A673 (cell line): Measurements from ENCODE around the gene ASMTL. TPM values are rescaled to one million over a fixed set of nuclear protein-coding genes. Genes with fewer than 3 reads are reported as not detected.
"Not testable (repeated sequence)": the region's sequence is repeated elsewhere in the genome, so short reads cannot be mapped to it uniquely, and the experiment has no call there.

Source experiments
- BruUV-seq: library from RNA; stranded (reverse); fragments of 400-500 nt; replicated peaks from 2 replicates; lab custom pipeline; 2021; lab: Mats Ljungman, UMichigan
- CTCF ChIA-PET: fragments of 300-600 bp; sonication (Branson Sonifier 250); formaldehyde crosslinking; loops from one replicate; lab custom pipeline; 2022; ENCODE audit warnings: antibody characterized with exemption; lab: Charles Lee
- POLR2A ChIA-PET: fragments of 300-600 bp; sonication (Branson Sonifier 250); formaldehyde crosslinking; loops from one replicate; lab custom pipeline; 2022; ENCODE audit warnings: antibody characterized with exemption; ENCODE audit not compliant: low non-redundant PET; lab: Charles Lee
- DNase-seq: peaks from one replicate; pipeline ENCODE4 v3.0.0-alpha.2; 2015; ENCODE audit warnings: low spot score
- H3K27ac ChIP-seq: fragments of 200-600 bp; sonication (generic); 2 replicates; pipeline ENCODE4 v1.5.1; 2016; ENCODE audit warnings: mixed run types, low read depth, mild to moderate bottlenecking, mixed read lengths, antibody characterized with exemption, low read length; ENCODE audit not compliant: poor library complexity, severe bottlenecking
- H3K27me3 ChIP-seq: fragments of 200-600 bp; sonication (generic); replicated peaks from 2 replicates; pipeline ENCODE4 v1.6.1; 2017; ENCODE audit warnings: mixed run types, low read depth, mild to moderate bottlenecking, mixed read lengths, antibody characterized with exemption, low read length; ENCODE audit not compliant: insufficient read depth, poor library complexity
- H3K36me3 ChIP-seq: fragments of 200-600 bp; sonication (generic); 2 replicates; pipeline ENCODE4 v1.6.1; 2016; ENCODE audit warnings: mixed run types, mild to moderate bottlenecking, mixed read lengths, antibody characterized with exemption, low read length; ENCODE audit not compliant: insufficient read depth, poor library complexity, severe bottlenecking
- H3K4me1 ChIP-seq: fragments of 200-600 bp; sonication (generic); 2 replicates; pipeline ENCODE4 v1.6.1; 2017; ENCODE audit warnings: mixed run types, mild to moderate bottlenecking, mixed read lengths, antibody characterized with exemption, low read length; ENCODE audit not compliant: insufficient read depth, poor library complexity, severe bottlenecking
- H3K4me3 ChIP-seq: fragments of 200-600 bp; sonication (generic); 2 replicates; pipeline ENCODE4 v1.5.1; 2016; ENCODE audit warnings: low read depth, mixed run types, mild to moderate bottlenecking, mixed read lengths, low read length; ENCODE audit not compliant: poor library complexity, severe bottlenecking
- H3K9me3 ChIP-seq: fragments of 200-600 bp; sonication (generic); 2 replicates; pipeline ENCODE4 v1.6.1; 2016; ENCODE audit warnings: mixed run types, low read depth, mild to moderate bottlenecking, mixed read lengths, antibody characterized with exemption, low read length; ENCODE audit not compliant: poor library complexity, severe bottlenecking
- EZH2 ChIP-seq: fragments of 200-600 bp; sonication (generic); IDR thresholded peaks from 2 replicates; pipeline ENCODE4 v1.6.1; 2017; ENCODE audit warnings: borderline replicate concordance, low read depth, mild to moderate bottlenecking, mixed read lengths, antibody characterized with exemption, low read length; ENCODE audit not compliant: poor library complexity, severe bottlenecking
- intact Hi-C: fragments of 100-400 bp; cut with micrococcal nuclease; formaldehyde crosslinking; loops from one replicate; pipeline ENCODE4 v1.10.0; 2022; ENCODE audit not compliant: unreplicated experiment
- total RNA-seq: library from RNA; stranded (reverse); gene quantifications from 2 replicates; pipeline ENCODE4 v1.2.3, GENCODE V29; 2021
- TF ChIP-seq, protein P1 (sequence below): fragments of 300-800, 200-600 bp; sonication (generic); conservative IDR thresholded peaks from 2 replicates; pipeline ENCODE4 v1.5.1; 2017; ENCODE audit warnings: low read depth, mild to moderate bottlenecking, antibody characterized with exemption, low read length, moderate library complexity, mixed read lengths

Gene ASMTL
- total RNA-seq, 1 experiment from 2014 or later: 24.9 TPM

DNA sequence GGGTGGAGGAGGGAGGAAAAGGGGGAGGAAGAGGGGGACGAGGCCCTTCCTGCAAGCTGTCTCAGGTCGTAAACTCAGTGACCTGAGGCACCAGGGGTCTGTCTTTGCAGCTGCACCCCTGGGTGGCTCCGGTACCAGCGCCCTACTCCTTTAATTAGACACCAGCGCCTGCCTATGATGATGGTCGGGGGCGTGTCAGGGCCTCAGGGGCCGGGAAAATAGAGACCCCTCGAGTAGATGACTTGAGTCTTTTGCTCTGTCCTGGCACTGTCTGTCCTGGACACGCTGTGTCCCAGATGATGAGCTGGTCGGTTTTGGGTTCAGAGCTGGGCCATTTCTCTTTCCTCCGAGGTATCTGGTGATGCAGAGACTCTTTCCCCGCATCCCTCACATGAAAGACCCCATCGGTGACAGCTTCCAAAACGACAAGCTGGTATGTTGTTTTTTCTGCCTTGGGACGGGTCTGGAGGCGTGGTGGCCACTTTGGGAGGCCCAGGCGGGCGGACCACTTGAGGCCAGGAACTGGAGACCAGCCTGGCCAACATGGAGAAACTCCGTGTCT, 72.0 kb downstream of the ASMTL start:
- CTCF ChIA-PET: no interaction called here
- Histone ChIP-seq H3K4me3 (no peak overlapping the region), H3K4me1 (no peaks in the 10 kb centered on the region), H3K27me3 (no peaks in the 10 kb centered on the region), H3K36me3 (peaks cover 24% of the 10 kb centered on the region), H3K9me3 (no peaks in the 10 kb centered on the region), H3K27ac (no peak overlapping the region)
- intact Hi-C loops: loop anchor here (10.0 kb wide), 1 partner anchor 136 kb away; no protein-coding TSS in a partner anchor
- POLR2A ChIA-PET: no interaction called here
- TF ChIP-seq, protein P1, sequence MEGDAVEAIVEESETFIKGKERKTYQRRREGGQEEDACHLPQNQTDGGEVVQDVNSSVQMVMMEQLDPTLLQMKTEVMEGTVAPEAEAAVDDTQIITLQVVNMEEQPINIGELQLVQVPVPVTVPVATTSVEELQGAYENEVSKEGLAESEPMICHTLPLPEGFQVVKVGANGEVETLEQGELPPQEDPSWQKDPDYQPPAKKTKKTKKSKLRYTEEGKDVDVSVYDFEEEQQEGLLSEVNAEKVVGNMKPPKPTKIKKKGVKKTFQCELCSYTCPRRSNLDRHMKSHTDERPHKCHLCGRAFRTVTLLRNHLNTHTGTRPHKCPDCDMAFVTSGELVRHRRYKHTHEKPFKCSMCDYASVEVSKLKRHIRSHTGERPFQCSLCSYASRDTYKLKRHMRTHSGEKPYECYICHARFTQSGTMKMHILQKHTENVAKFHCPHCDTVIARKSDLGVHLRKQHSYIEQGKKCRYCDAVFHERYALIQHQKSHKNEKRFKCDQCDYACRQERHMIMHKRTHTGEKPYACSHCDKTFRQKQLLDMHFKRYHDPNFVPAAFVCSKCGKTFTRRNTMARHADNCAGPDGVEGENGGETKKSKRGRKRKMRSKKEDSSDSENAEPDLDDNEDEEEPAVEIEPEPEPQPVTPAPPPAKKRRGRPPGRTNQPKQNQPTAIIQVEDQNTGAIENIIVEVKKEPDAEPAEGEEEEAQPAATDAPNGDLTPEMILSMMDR: no peak
- no peak for TF ChIP-seq EZH2
- DNase-seq: peak; percentile 51
- BruUV-seq: no TSS peak

DNA sequence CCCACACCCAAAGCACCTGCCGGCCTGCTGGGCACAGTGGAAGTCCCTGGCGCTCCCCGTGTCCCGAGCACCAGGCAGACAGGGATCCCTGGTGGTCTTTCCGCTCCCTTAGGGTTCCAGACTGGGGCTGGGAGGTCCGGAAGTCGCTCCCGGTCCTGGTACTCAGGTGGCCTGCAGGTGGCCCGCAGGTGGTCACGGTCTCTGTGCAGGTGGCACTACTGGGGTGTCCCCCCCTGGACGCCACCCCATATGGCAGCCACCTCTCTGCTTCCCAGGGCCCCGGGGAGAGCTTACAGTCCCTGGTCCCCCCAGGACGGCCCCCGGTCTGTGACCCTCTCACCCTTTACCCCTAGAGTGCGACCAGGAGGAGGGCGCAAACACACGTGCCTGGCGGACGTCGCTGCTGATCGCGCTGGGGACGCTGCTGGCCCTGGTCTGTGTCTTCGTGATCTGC, 74.4 kb downstream of the ASMTL start:
- ChIA-PET CTCF (no interaction called here), POLR2A (no interaction called here)
- H3K27ac ChIP-seq: no peak overlapping the region
- no peaks in the 10 kb centered on the region for H3K9me3 ChIP-seq
- no peaks in the 10 kb centered on the region for H3K4me1 ChIP-seq
- no TSS peak for BruUV-seq
- H3K36me3 ChIP-seq: peaks cover 3% of the 10 kb centered on the region
- DNase-seq: no peak
- TF ChIP-seq, protein P1: no peak
- no peak for TF ChIP-seq EZH2
- intact Hi-C loops: no loop called here
- H3K4me3 ChIP-seq: no peak overlapping the region
- no peaks in the 10 kb centered on the region for H3K27me3 ChIP-seq

DNA sequence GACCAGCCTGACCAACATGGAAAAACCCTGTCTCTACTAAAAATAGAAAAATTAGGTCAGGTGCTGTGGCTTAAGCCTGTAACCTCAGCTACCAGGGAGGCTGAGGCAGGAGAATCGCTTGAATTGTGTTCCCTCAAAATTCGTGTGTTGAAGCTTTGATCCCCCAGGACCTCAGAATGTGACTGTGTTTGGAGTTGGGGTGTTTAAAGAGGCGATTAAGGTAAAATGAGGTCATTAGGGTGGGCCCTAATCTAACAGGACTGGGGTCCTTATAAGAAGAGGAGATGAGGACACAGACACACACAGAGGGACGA, 84.4 kb downstream of the ASMTL start:
- DNase-seq: no peak
- H3K27me3 ChIP-seq: no peaks in the 10 kb centered on the region
- intact Hi-C loops: no loop called here
- CTCF ChIA-PET: no interaction called here
- H3K27ac ChIP-seq: no peak overlapping the region
- H3K4me3 ChIP-seq: no peak overlapping the region
- H3K36me3 ChIP-seq: no peaks in the 10 kb centered on the region
- no peaks in the 10 kb centered on the region for H3K4me1 ChIP-seq
- no peaks in the 10 kb centered on the region for H3K9me3 ChIP-seq
- POLR2A ChIA-PET: no interaction called here
- TF ChIP-seq, protein P1: no peak
- TF ChIP-seq EZH2: no peak
- BruUV-seq: no TSS peak

DNA sequence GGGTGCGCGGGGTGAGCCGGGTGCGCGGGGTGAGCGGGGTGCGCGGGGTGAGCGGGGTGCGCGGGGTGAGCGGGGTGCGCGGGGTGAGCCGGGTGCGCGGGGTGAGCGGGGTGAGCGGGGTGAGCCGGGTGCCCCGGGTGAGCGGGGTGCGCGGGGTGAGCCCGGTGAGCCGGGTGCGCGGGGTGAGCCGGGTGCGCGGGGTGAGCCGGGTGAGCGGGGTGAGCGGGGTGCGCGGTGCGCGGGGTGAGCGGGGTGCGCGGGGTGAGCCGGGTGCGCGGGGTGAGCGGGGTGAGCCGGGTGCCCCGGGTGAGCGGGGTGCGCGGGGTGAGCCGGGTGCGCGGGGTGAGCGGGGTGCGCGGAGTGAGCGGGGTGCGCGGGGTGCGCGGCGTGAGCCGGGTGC, 86.3 kb downstream of the ASMTL start:
- H3K27ac ChIP-seq, POLR2A ChIA-PET, intact Hi-C loops, H3K9me3 ChIP-seq, H3K36me3 ChIP-seq, H3K4me3 ChIP-seq, BruUV-seq, DNase-seq, H3K27me3 ChIP-seq, CTCF ChIA-PET, H3K4me1 ChIP-seq: not testable (repeated sequence)
